ENCODE data around the gene RAB7A.
"Not testable (repeated sequence)": the region's sequence is repeated elsewhere in the genome, so short reads cannot be mapped to it uniquely, and the experiment has no call there.

Gene RAB7A

GRCh38 chr3:128760881-128761280 is 34.9 kb downstream of the RAB7A start:
- no peak for DNase-seq

- no peak for DNase-seq
Measured at GRCh38 chr3:128761392-128761791, 35.4 kb downstream of the RAB7A start.

DNA sequence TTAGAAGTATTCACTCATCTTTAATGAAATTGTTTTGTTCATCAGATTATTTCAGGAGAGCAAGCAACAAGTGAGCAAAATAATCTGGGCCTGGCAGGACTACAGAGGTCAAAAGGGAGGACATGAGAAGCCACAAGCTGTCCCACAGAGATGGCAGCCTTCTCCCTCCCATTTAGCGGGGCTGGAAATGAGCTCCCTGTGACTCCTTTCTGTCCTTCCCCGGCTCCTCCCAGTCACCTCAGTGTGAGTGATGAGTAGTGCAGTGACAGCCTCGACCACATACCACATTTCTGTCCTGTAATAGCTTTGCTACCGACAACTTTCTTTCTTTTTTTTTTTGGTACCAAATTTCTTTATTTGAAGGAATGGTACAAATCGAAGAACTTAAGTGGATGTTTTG is 38.0 kb downstream of the RAB7A start:
- peak; percentile 58 for DNase-seq

- DNase-seq = no peak
Measured at GRCh38 chr3:128764863-128765262, 38.9 kb downstream of the RAB7A start.

DNA sequence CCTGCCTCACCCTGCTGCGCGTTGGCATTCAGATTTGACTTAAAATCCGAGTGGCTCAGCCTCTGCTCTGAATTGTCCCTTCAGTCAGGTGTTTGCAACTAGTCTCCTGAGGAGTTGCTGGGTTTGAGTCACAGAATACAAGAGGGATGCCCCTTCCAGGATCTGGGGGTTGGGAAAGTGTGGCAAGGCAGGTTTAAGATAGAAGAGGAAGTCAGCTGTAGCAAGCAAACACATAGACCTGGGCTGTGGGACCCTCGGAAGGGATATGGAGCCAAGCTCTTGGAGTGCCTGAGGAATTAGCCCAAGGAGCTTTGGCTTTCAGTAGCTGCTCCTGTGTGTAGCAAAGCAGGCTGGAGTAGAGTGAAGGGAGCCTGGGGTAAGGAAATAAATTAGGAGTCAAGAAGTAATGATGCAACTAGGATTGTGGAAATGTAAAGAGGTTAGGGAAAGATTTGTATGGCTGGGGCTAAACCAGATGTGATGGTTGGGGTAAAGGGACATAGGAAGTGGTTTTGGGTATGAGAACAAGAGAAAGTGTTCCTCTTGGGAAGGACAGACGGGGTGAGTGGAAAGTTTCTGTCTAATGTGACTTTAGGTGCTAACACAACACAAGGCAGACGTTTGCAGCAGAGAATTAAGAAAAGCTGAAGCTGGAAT is 41.2 kb downstream of the RAB7A start:
- DNase-seq = no peak

- no peak for DNase-seq
Measured at GRCh38 chr3:128768471-128768870, 42.5 kb downstream of the RAB7A start.

DNA sequence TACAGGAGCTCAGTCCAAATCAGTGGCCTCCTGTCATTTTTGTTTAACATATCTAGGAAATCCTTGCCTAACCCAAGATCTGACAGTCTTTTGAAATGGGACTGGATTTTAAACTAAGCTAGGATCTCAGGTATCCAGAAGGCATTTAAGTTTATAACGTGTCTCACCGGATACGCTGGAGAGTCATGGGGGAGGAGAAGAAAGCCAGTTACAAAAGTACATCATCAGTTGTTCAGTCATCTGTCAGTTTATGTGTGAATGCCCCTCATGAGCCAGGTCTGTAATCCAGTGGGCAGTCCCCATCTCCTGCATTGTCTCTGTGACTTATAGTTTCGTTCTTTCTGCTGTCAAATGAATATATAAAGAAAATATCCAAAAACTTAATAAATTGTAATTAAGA is 44.4 kb downstream of the RAB7A start:
- no peak for DNase-seq

- not testable (repeated sequence) for DNase-seq
Measured at GRCh38 chr3:128773189-128773588, 47.2 kb downstream of the RAB7A start.

DNA sequence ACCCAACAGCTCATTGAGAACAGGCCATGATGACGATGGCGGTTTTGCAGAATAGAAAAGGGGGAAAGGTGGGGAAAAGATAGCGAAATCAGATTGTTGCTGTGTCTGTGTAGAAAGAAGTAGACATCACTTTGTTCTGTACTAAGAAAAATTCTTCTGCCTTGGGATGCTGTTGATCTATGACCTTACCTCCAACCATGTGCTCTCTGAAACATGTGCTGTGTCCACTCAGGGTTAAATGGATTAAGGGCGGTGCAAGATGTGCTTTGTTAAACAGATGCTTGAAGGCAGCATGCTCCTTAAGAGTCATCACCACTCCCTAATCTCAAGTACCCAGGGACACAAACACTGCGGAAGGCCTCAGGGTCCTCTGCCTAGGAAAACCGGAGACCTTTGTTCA is 47.6 kb downstream of the RAB7A start:
- DNase-seq = not testable (repeated sequence)

DNA sequence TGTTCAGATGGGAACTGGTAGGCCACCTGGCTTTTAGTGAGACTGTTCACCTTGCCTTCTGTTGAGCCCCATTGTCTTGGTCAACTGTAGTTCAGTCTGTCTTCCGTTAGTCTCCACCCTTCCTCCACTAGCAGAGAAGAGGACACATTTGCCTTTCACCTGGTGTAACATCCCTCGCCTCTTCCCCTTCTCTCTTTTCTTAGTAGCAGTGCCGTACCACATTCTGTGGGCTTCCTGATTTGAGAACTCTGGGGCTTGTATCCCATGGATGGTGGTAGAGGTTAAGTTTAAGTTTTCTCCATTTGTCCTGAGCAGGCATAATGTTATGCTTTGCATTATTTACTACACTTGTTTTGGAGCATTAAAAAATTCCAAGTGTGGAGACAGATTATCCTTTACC is 49.3 kb downstream of the RAB7A start:
- no peak for DNase-seq

GRCh38 chr3:128775906-128776542 is 50.0 kb downstream of the RAB7A start:
- DNase-seq = no peak

DNA sequence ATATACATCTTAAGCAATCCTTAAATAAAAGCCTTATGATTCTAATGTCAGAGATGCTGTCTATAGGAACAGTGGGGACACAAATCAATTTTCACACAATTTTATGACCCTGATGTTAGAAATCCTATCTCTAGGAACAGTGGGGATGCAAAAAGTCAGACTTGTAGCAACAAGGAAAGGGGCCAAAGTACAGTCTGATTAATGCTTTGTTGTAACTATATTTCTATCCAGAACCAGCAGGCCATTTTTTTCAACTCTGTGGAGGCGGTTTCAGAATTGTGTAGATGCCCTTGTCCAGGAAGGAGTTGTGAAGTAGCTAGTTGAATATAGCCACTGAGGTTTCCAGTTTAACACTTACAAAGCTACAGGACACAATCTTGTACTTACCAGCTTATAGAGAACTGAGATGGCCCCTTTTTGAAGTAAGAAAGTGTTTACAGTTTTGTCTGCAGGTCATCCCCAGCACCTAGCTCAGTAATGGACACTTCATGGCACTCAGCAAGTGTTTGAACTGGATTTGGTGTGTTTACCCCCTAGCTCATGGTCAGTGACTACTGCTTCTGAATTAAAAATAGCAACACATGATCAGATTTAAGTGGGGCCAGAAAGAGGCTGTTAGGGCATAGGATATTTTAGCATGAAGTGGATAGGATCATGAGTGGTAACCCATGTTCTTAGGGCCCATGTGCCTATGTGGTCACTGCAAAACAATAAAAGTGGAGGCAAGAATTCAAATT is 54.3 kb downstream of the RAB7A start:
- no peak for DNase-seq

GRCh38 chr3:128781164-128781563 is 55.2 kb downstream of the RAB7A start:
- DNase-seq = no peak

DNA sequence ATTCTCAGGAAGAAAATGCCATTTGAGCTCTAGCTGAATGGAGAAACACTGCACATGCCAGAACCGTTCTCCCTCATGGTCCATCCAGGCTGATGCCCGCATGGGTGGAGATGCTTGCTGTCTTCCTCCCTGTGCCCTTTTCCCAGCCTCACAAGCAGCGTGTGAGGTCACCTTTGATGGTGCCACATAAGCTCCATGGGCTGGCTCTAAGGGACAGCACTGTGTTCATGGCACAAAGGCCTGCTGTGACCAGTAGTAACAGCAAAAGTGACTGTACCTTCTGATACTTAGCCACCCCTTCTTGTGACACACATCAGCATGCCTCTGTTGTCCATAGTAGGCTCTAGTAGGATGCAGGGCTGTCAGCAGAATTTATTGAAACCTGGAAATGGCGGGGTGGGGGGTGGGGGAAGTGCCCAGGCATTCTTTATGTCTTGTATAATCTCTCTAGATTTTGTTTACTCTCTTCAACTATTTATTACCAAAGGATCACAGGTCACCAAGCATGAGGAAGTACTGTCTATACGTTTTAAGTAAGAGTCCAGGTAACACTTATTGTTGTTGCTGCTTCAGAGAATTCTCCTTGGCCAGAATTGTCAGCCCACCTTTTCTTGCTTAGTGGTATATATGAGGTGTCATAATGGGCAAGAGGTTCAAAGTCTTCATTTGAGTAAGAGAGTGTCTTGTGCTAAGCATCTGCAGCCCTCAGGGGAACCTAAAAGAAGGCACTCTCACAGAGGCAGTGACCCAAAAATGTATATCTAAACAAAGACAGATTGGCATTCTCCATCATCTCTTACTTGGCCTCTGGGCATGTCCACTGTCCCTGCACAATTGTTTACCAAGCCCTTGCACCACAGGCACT is 56.5 kb downstream of the RAB7A start:
- DNase-seq = no peak

DNA sequence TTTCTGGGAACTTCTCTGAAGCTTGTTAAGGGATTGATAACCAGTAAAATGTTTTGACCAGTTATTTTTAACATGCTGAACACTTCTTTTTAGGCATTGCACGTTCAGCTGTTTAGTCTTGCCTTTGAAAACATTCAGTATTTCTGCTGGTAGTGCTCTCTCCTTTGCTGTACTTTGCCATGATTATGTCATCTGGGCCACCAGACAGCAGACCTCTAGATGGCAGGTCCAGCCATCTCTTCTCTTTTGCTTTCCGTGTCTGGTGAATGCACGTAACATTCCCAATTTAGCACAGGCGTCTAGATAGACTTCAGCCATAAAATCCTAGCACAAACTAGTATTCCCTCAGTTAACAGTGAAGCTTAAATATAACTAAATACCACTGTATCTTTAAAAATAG is 57.8 kb downstream of the RAB7A start:
- no peak for DNase-seq

DNA sequence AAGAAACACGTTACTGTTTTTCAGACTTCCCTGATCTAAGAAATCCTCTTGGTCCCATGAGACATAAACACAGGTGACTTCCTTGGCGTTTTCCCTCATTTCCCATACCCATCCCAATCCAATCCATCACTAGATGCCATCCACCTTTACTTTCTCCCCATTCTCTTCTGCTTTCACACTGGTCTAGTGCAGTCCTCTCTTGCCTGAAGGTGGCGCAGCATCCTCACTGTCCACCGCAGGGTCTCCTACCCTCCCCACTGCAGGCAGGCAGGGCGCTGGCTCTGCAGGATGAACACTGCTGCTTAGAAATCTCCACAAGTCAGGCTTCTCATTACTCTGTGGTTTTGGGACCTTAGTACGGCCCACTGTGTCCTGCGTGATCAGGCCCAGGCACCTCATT is 58.2 kb downstream of the RAB7A start:
- DNase-seq = peak; percentile 85

GRCh38 chr3:128784843-128785242 is 58.9 kb downstream of the RAB7A start:
- DNase-seq = no peak

DNA sequence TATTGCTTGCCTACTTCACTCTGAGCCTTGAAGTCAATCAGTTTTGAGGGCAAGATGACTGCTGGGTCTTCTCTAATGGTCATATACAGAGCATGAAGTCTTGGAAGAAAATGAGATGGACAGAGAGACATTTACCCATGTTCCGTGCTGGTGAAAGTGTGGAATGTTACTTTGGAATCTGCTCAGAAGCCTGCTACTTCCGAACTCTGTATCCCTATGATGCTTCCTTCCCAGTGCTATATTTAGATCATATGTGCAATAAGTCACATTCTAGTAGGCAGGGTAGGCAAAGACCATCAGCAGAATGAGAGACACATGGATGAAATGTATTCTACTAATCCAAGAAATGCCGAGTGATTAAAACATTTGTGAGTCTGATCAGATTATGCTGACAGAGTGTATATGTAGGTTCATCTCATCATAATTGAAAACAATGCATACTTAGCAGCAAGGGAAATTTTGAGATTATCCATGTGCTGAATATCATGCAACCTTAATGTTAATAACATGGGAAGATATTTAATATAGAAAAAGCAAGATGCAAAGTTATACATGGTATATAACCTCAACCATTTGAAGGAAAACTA is 60.5 kb downstream of the RAB7A start:
- DNase-seq = no peak

DNA sequence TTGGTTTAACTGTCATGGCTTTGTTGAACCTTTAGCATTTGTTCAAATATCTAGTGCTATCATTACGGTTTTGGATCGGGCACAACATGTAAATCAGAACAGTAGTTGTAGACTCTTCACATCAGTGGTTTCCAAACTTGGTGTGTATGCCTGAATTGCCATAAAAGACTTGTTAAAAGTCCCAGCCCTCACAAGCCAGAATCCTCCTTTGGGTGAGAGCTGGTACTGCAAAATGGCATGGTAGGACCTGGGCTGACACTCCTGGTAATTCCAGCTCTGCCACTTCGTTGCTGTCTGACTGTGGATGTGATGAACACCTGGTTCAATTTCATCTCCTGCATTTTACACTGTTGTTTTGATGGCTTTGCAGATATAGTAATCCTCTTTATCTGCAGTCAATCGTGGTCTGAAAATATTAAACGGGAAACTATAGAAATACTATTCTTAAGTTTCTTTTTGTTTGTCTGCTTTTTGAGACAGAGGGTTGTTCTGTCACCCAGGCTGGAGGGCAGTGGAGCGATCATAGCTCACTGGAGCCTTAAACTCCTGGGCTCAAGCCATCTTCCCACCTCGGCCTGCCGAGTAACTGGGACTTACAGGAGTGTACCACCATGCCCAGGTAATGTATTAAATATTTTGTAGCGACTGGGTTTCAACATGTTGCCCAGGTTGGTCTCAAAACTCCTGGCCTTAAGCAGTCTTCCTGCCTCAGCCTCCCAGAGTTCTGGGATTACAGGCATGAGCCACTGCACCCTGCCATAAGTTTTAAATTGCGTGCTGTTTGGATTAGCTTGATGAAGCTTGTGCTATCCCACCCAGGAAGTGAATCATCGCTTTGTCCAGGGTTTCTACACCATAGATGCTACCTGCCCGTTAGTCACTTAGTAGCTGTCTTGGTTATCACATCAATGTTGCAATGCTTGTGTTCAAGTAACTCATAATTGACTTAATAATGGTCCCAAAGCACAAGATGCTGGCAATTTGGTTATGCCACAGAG is 61.6 kb downstream of the RAB7A start:
- DNase-seq = peak; percentile 65

DNA sequence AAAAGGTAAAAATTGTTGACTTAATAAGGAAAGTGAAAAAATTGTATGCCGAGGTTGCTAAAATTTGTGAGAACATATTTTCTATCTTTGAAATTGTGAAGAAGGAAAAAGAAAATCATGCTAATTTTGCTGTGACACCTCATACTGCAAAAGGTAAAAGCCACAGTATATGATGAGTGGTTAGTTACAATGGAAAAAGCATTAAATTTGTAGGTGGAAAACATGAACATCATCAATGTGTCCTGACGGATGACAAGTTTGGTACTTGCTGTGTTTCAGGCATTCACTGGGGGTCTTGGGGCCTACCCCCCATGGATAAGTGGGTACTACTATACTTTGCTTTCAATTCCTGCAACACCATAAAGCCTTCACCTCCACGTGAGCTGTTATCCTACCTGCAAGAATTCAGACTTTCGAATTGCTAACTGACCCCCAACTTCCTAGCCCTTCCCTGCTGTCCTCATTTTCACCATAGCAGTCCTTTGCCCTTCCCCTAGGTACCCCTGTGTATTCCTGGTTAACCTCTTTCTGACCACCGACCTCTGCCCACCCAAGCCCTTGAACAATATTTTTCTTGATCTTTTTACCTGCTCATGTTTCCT is 62.4 kb downstream of the RAB7A start:
- DNase-seq = no peak

Data from hematopoietic multipotent progenitor cell treated with erythropoietin and hydrocortisone succinate and interleukin-3 and kit ligand, for 4 days (in vitro differentiated cells).